Mesenchymal stem cell (in vitro differentiated cells and primary cell): Measurements from ENCODE around the gene ZFPL1.

Experiments
- DNase-seq: peaks from one replicate; pipeline ENCODE4 v3.0.0-alpha.2; 2013
- H2AFZ ChIP-seq: one replicate; pipeline ENCODE4 v1.6.1; 2013; ENCODE audit warnings: low read depth, mild to moderate bottlenecking, control low read depth, inconsistent platforms, low read length, moderate library complexity
- H2AK5ac ChIP-seq: 2 replicates; pipeline ENCODE4 v1.6.1; 2013; ENCODE audit warnings: low read length, moderate library complexity, mild to moderate bottlenecking, inconsistent platforms; ENCODE audit not compliant: severe bottlenecking
- H2BK120ac ChIP-seq: one replicate; pipeline ENCODE4 v1.6.1; 2013; ENCODE audit warnings: low read depth, mild to moderate bottlenecking, inconsistent platforms, low read length, moderate library complexity
- H2BK12ac ChIP-seq, 2 experiments: one replicate each; pipeline ENCODE4 v1.6.1; 2013; ENCODE audit warnings: inconsistent platforms in 2 of 2, low read length in 2 of 2, mild to moderate bottlenecking in 2 of 2, moderate library complexity in 2 of 2, control low read depth in 1 of 2
- H2BK15ac ChIP-seq: one replicate; pipeline ENCODE4 v1.6.1; 2013; ENCODE audit warnings: mild to moderate bottlenecking, low read depth, inconsistent platforms; ENCODE audit not compliant: poor library complexity, severe bottlenecking
- H2BK5ac ChIP-seq: 2 replicates; pipeline ENCODE4 v1.6.1; 2013; ENCODE audit warnings: low read depth, mild to moderate bottlenecking, low read length, control low read depth, inconsistent platforms; ENCODE audit not compliant: poor library complexity, severe bottlenecking
- H3K14ac ChIP-seq, 2 experiments: one replicate each; pipeline ENCODE4 v1.6.1; 2013; ENCODE audit warnings: inconsistent platforms in 2 of 2, low read length in 2 of 2, control low read depth in 1 of 2, mild to moderate bottlenecking in 1 of 2, moderate library complexity in 1 of 2
- H3K18ac ChIP-seq, 2 experiments: one replicate each; pipeline ENCODE4 v1.6.1; 2013; ENCODE audit warnings: inconsistent platforms in 2 of 2, low read length in 2 of 2, control low read depth in 1 of 2, low read depth in 1 of 2, mild to moderate bottlenecking in 1 of 2
- H3K23ac ChIP-seq, 2 experiments: one replicate each; pipeline ENCODE4 v1.6.1; 2013; ENCODE audit warnings: inconsistent platforms in 2 of 2, low read length in 2 of 2, mild to moderate bottlenecking in 2 of 2, moderate library complexity in 2 of 2, control low read depth in 1 of 2
- H3K27ac ChIP-seq: 2 replicates; pipeline ENCODE4 v1.5.1; 2013; ENCODE audit warnings: mild to moderate bottlenecking, moderate library complexity, low read length, control low read depth, inconsistent platforms; ENCODE audit not compliant: poor library complexity, severe bottlenecking
- H3K27me3 ChIP-seq, 2 experiments: 2 replicates each; pipeline versions ENCODE4 v1.6.1 to v1.7.0; 2013; ENCODE audit warnings: low read length in 2 of 2, mild to moderate bottlenecking in 2 of 2, moderate library complexity in 2 of 2, control low read depth in 1 of 2, inconsistent platforms in 1 of 2; ENCODE audit not compliant: control insufficient read depth in 1 of 2, insufficient read depth in 1 of 2
- H3K36me3 ChIP-seq, 2 experiments: 2 replicates each; pipeline versions ENCODE4 v1.6.1 to v1.7.0; 2013; ENCODE audit warnings: low read length in 2 of 2, control low read depth in 1 of 2, inconsistent platforms in 1 of 2, low read depth in 1 of 2, mild to moderate bottlenecking in 1 of 2; ENCODE audit not compliant: insufficient read depth in 2 of 2, control insufficient read depth in 1 of 2
- H3K4ac ChIP-seq, 2 experiments: one replicate each; pipeline ENCODE4 v1.6.1; 2013; ENCODE audit warnings: inconsistent platforms in 2 of 2, low read length in 2 of 2, mild to moderate bottlenecking in 2 of 2, moderate library complexity in 2 of 2, control low read depth in 1 of 2, low read depth in 1 of 2
- H3K4me1 ChIP-seq: 2 replicates; pipeline ENCODE4 v1.6.1; 2013; ENCODE audit warnings: low read depth, low read length, control low read depth; ENCODE audit not compliant: control insufficient read depth, insufficient read depth
- H3K4me2 ChIP-seq: 2 replicates; pipeline ENCODE4 v1.6.1; 2013; ENCODE audit warnings: low read length, mild to moderate bottlenecking, inconsistent platforms; ENCODE audit not compliant: poor library complexity, severe bottlenecking
- H3K4me3 ChIP-seq, 2 experiments: 2 replicates each; pipeline versions ENCODE4 v1.5.1 to v1.7.0; 2013; ENCODE audit warnings: low read length in 2 of 2, mild to moderate bottlenecking in 2 of 2, control low read depth in 1 of 2, low read depth in 1 of 2; ENCODE audit not compliant: insufficient read depth in 1 of 2
- H3K79me1 ChIP-seq: replicated peaks from 2 replicates; pipeline ENCODE4 v1.6.1; 2013; ENCODE audit warnings: mild to moderate bottlenecking, control low read depth, low read length, inconsistent platforms; ENCODE audit not compliant: poor library complexity, severe bottlenecking
- H3K9ac ChIP-seq: 2 replicates; pipeline ENCODE4 v1.7.0; 2013; ENCODE audit warnings: mild to moderate bottlenecking, low read length, moderate library complexity
- H3K9me3 ChIP-seq: 2 replicates; pipeline ENCODE4 v1.7.0; 2013; ENCODE audit warnings: mild to moderate bottlenecking, low read length; ENCODE audit not compliant: control insufficient read depth
- H4K8ac ChIP-seq: one replicate; pipeline ENCODE4 v1.6.1; 2013; ENCODE audit warnings: inconsistent platforms, mild to moderate bottlenecking, low read length, moderate library complexity
- H4K91ac ChIP-seq: one replicate; pipeline ENCODE4 v1.6.1; 2013; ENCODE audit warnings: mild to moderate bottlenecking, low read length, inconsistent platforms
- WGBS: methylation state at CpG from one replicate; pipeline ENCODE4 v1.1.7; 2013; ENCODE audit warnings: mixed read lengths; 5-methylcytosine and 5-hydroxymethylcytosine counted together

The ZFPL1 gene

DNA sequence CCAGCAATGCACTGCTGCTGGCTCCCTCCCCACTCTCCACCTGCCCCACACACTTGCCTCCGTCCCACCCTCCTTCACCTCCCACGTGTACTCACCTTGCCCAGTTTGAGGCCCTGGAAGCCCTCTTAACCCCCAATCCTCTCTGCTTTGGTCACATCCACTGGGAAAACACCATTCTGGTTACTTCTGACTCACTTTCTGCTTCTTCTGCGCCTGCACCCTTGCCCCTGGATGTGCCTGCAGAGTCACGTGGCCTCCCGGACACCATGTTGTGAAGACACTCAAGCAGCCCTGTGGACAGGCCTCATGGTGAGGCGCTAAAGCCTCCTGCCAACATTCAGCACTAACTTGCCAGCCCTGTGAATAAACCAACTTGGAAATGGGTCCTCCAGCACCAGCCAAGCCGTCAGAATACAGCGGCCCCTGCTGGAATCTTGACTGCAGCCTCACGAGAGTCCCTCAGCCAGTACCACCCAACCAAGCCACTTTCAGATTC, 23.1 kb upstream of the ZFPL1 start:
- no peak overlapping the region for H3K9ac ChIP-seq
- no peak overlapping the region for H3K27ac ChIP-seq
- no peak overlapping the region for H3K4me3 ChIP-seq
- H3K23ac ChIP-seq = no peak overlapping the region
- no peak overlapping the region for H3K4ac ChIP-seq
- H4K91ac ChIP-seq = no peak overlapping the region
- no peak overlapping the region for H2AFZ ChIP-seq
- H3K36me3 ChIP-seq = no peaks in the 10 kb centered on the region
- no peak overlapping the region for H2BK12ac ChIP-seq
- H2BK120ac ChIP-seq = no peak overlapping the region
- no peak overlapping the region for H4K8ac ChIP-seq
- no peaks in the 10 kb centered on the region for H3K9me3 ChIP-seq
- no peak overlapping the region for H2BK15ac ChIP-seq
- H3K14ac ChIP-seq = no peak overlapping the region
- no peaks in the 10 kb centered on the region for H3K79me1 ChIP-seq
- DNase-seq = no peak
- no peak overlapping the region for H2BK5ac ChIP-seq
- 63% methylated on average over 9 of the region's 9 CpGs for WGBS
- H3K27me3 ChIP-seq = peaks cover 3 to 17% of the 10 kb centered on the region in 2 experiments
- peaks cover 1% of the 10 kb centered on the region for H3K4me1 ChIP-seq
- H3K4me2 ChIP-seq = no peak overlapping the region
- H2AK5ac ChIP-seq = no peak overlapping the region
- H3K18ac ChIP-seq = no peak overlapping the region

DNA sequence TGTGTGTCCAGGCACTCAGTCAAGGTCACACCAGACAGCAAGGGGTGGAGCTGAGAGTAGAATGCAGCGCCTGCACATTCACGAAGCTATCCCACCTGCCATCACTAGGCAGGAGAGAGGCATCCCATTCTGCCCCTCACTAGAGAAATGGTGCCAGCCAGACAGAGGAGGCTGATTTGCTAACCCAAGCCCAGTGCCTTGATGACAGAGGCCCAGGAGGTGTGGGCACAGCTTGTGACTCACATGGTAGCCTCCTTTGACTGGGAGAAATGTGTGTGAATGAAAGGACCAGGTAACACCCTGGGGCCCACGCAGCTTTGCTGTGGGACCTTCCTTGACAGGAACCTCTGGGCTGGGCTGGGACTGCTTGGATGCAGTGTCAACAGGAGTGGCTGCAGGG, 20.5 kb upstream of the ZFPL1 start:
- H3K27me3 ChIP-seq = peaks cover 3 to 22% of the 10 kb centered on the region in 2 experiments
- no peak overlapping the region for H2BK5ac ChIP-seq
- H2AFZ ChIP-seq = no peak overlapping the region
- H3K4me1 ChIP-seq = peaks cover under 1% of the 10 kb centered on the region
- H3K14ac ChIP-seq = no peak overlapping the region
- no peak overlapping the region for H3K4ac ChIP-seq
- H3K79me1 ChIP-seq = no peaks in the 10 kb centered on the region
- no peak overlapping the region for H3K27ac ChIP-seq
- H3K4me3 ChIP-seq = no peak overlapping the region
- WGBS = 87% methylated on average over 3 of the region's 3 CpGs
- no peaks in the 10 kb centered on the region for H3K36me3 ChIP-seq
- H4K91ac ChIP-seq = no peak overlapping the region
- H3K9ac ChIP-seq = no peak overlapping the region
- H2AK5ac ChIP-seq = no peak overlapping the region
- no peak overlapping the region for H3K23ac ChIP-seq
- H2BK120ac ChIP-seq = no peak overlapping the region
- no peak overlapping the region for H2BK12ac ChIP-seq
- no peak for DNase-seq
- no peak overlapping the region for H3K4me2 ChIP-seq
- H3K9me3 ChIP-seq = no peaks in the 10 kb centered on the region
- H2BK15ac ChIP-seq = no peak overlapping the region
- no peak overlapping the region for H4K8ac ChIP-seq
- H3K18ac ChIP-seq = no peak overlapping the region

DNA sequence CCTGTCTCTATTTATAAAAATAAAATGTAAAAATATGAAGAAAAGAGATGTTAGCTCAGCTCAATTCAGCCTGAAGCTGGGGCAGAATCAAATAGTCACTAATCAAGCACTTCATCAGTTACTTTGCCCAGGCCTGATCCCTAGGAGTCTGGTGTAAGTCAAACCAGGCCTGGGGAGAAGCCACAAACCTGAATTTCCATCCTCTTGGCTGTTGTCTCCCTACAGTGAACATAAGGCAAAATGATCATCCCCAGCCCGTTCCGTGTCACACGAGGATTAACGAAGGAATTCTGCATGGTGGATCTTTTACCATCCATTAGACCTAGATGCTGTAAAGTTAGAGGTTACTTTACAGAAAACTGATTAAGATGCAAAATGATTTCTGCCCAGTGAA, 19.2 kb upstream of the ZFPL1 start:
- H3K9me3 ChIP-seq = no peaks in the 10 kb centered on the region
- H3K79me1 ChIP-seq = no peaks in the 10 kb centered on the region
- no peak overlapping the region for H2BK120ac ChIP-seq
- no peak overlapping the region for H2AFZ ChIP-seq
- no peak overlapping the region for H4K8ac ChIP-seq
- no peak overlapping the region for H4K91ac ChIP-seq
- H2BK15ac ChIP-seq = no peak overlapping the region
- H3K27me3 ChIP-seq = peaks cover 3 to 16% of the 10 kb centered on the region in 2 experiments
- H3K4me2 ChIP-seq = no peak overlapping the region
- DNase-seq = no peak
- H2BK5ac ChIP-seq = no peak overlapping the region
- no peak overlapping the region for H2BK12ac ChIP-seq
- no peak overlapping the region for H3K9ac ChIP-seq
- no peak overlapping the region for H2AK5ac ChIP-seq
- H3K23ac ChIP-seq = no peak overlapping the region
- H3K4me1 ChIP-seq = no peaks in the 10 kb centered on the region
- WGBS = 96% methylated on average over 4 of the region's 4 CpGs
- H3K14ac ChIP-seq = no peak overlapping the region
- H3K4ac ChIP-seq = no peak overlapping the region
- H3K27ac ChIP-seq = no peak overlapping the region
- H3K4me3 ChIP-seq = no peak overlapping the region
- H3K36me3 ChIP-seq = no peaks in the 10 kb centered on the region
- H3K18ac ChIP-seq = no peak overlapping the region

DNA sequence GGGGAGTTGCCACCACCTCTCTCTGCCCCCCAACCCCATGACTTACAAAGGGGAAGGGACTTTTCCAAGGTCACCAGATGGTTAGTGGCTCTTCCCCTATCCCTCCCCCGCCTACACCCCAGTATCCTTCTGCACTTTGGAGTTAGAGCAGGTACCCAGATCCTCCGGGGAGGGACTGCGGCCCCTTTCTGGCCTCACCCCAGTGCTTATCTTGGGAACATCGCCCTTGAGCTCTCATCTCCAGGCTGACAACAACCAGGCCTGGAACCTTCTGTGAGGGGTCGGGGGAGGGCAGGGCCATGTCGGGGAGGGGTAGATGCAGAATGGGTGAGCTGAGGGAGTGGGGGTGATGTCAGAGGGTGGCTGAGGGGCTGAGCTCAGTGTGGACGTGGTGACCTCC, 18.2 kb upstream of the ZFPL1 start:
- Histone ChIP-seq H3K4me1 (no peaks in the 10 kb centered on the region), H3K36me3 (no peaks in the 10 kb centered on the region), H3K4me2 (no peak overlapping the region), H2BK15ac (no peak overlapping the region), H2BK5ac (no peak overlapping the region), H3K18ac (no peak overlapping the region), H3K14ac (no peak overlapping the region), H2BK12ac (no peak overlapping the region), H3K23ac (no peak overlapping the region), H4K91ac (no peak overlapping the region), H2AFZ (no peak overlapping the region), H4K8ac (no peak overlapping the region), H3K27ac (no peak overlapping the region), H3K9ac (no peak overlapping the region), H2BK120ac (no peak overlapping the region), H2AK5ac (no peak overlapping the region), H3K79me1 (no peaks in the 10 kb centered on the region), H3K4ac (no peak overlapping the region), H3K27me3 (peaks cover 3 to 12% of the 10 kb centered on the region in 2 experiments), H3K4me3 (no peak overlapping the region), H3K9me3 (no peaks in the 10 kb centered on the region)
- 69% methylated on average over 7 of the region's 7 CpGs for WGBS
- no peak for DNase-seq
